Measurements from ENCODE around the gene ST6GALNAC4. TPM values are rescaled to one million over a fixed set of nuclear protein-coding genes. Genes with fewer than 3 reads are reported as not detected.

The ST6GALNAC4 gene
- total RNA-seq, 5 donors from 2014 or later (not counting 1 experiment from before 2014, with no cell fraction given) = 24.9 to 40.7 (median 35.1) TPM

DNA sequence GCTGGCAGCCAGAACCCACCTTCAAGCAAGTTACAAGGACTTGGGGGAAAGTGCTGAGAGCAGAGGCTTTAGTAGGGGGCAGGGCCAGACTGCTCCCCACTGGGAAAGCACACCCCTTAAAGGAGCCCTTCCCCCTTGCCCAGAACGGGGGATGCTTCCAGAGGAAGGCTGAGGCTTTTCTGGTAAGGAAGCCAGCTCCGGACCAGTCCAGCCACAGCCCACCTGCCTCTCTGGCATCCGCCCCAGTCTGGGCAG lies 25.0 kb upstream of the ST6GALNAC4 start:
- CTCF ChIA-PET = interaction anchor here (2.7 to 3.3 kb wide), 3 partner anchors 12 to 93 kb away, joined by 11 to 29 read pairs (median 15); no protein-coding TSS in a partner anchor
- no peak for ATAC-seq (replicated peaks in 1 of 4)
- peaks cover 1 to 63% of the 10 kb centered on the region in 2 experiments for H3K4me1 ChIP-seq (ENCODE audit: control insufficient read depth in 1 of 2, extremely low read depth in 1 of 2, insufficient read depth in 2 of 2, low read length in 2 of 2)
- no peaks in the 10 kb centered on the region for H3K27me3 ChIP-seq (replicated peaks in 1 of 2; ENCODE audit: control insufficient read depth in 2 of 2, extremely low read depth in 1 of 2, insufficient read depth in 2 of 2, low read length in 1 of 2)
- 89% methylated on average over 3 of the region's 3 CpGs for WGBS (ENCODE audit: insufficient coverage)
- peaks cover 18 to 74% of the 10 kb centered on the region in 2 donors for H3K36me3 ChIP-seq (ENCODE audit: control insufficient read depth in 2 of 2, extremely low read depth in 1 of 2, insufficient read depth in 1 of 2, low read length in 1 of 2)
- Mint-ChIP-seq H3K27ac (peak overlapping the region in 1 of 2 donors; percentile 71), H3K27me3 (peaks cover 0 to 3% of the 10 kb centered on the region in 2 donors), H3K36me3 (peaks cover 37% of the 10 kb centered on the region), H3K4me3 (no peak overlapping the region), H3K4me1 (peaks cover 44 to 52% (median 51%) of the 10 kb centered on the region in 3 donors), H3K9me3 (no peaks in the 10 kb centered on the region)
- DNase-seq = no peak
- no peak overlapping the region for H3K4me3 ChIP-seq (ENCODE audit: control insufficient read depth in 1 of 2, extremely low read depth in 1 of 2, low read length in 1 of 2)
- H3K27ac ChIP-seq (ENCODE audit: low read length) = no peak overlapping the region
- H3K9me3 ChIP-seq = no peaks in the 10 kb centered on the region
- POLR2A ChIA-PET = no interaction called here

DNA sequence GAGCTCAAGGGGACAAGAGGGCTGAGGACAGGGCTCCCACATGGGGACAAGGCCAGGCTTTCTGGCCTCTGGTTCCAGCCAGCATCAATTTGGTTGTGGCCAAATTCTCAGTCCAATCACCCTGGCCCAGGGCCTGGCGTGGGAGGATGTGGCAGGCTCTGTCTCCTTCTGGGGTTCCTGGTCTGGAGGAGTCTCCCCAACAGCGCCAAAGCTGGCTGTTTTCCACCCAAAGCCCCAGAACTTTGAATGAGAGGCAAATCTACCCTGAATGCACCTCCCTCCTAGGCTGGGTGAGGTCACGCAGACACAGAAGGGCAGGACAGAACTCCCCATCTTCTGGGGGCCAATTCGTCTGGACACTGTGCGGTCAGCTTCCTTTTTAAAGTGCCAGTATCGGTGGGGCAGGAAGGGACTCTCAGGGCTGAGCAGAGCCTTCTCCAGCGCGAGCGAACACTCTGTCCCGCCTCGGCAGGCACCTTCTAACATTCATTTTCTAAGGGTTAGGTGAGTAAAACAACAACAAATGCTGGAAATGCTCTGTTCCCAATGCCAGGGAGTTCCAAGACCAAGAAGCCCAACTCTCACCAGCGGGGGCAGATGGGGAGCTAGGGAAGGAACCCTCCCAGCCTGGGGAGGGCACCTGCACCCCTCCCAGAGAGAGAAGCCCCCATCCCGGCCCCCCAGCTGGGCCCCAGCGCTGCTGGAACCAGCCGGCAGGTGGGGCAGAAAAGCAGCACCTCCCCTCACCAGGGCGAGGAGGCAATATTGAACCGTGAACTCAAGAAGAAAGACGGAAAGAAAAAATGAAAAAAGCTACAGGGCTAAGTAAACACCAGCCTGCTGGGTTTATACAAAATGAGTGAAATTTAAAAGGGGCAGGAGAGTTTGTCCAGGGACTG lies 24.5 kb upstream of the ST6GALNAC4 start:
- Histone ChIP-seq H3K4me3 (ENCODE audit: control insufficient read depth in 1 of 2, extremely low read depth in 1 of 2, low read length in 1 of 2) (no peak overlapping the region), H3K36me3 (ENCODE audit: control insufficient read depth in 2 of 2, extremely low read depth in 1 of 2, insufficient read depth in 1 of 2, low read length in 1 of 2) (peaks cover 18 to 68% of the 10 kb centered on the region in 2 donors), H3K4me1 (ENCODE audit: control insufficient read depth in 1 of 2, extremely low read depth in 1 of 2, insufficient read depth in 2 of 2, low read length in 2 of 2) (peaks cover 6 to 63% of the 10 kb centered on the region in 2 experiments), H3K9me3 (no peaks in the 10 kb centered on the region), H3K27ac (ENCODE audit: low read length) (no peak overlapping the region), H3K27me3 (replicated peaks in 1 of 2; ENCODE audit: control insufficient read depth in 2 of 2, extremely low read depth in 1 of 2, insufficient read depth in 2 of 2, low read length in 1 of 2) (no peaks in the 10 kb centered on the region)
- DNase-seq = no peak
- Mint-ChIP-seq H3K27ac (peak overlapping the region; percentile 58 to 65), H3K27me3 (peaks cover 0 to 3% of the 10 kb centered on the region in 2 donors), H3K4me3 (no peak overlapping the region), H3K36me3 (peaks cover 37% of the 10 kb centered on the region), H3K4me1 (peaks cover 48 to 57% (median 54%) of the 10 kb centered on the region in 3 donors), H3K9me3 (no peaks in the 10 kb centered on the region)
- POLR2A ChIA-PET = no interaction called here
- no peak for ATAC-seq (replicated peaks in 1 of 4)
- CTCF ChIA-PET = interaction anchor here (0.9 to 3.3 kb wide), 3 partner anchors 93 to 94 kb away, joined by 4 to 29 read pairs (median 15); no protein-coding TSS in a partner anchor
- 94% methylated on average over 6 of the region's 18 CpGs for WGBS (ENCODE audit: insufficient coverage)

DNA sequence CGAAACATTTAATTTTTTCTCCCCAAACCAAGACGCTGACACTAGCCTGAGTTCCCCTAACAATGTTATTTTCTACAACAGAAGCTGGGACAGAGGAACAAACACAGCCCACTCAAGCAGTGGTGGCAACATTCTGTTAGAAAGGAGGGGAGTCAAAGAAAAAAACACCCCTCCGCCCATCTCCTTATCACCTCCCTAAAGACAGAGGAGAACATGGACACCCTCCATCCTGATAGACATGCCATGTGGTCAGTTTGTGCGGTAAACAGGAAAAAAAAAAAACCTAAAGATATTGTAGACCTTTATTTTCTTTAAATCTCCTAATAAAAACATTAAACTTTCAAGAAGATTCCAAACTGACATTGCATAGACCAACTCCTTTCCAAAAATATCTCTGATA lies 23.8 kb upstream of the ST6GALNAC4 start:
- H3K27ac ChIP-seq (ENCODE audit: low read length) = no peak overlapping the region
- ATAC-seq (replicated peaks in 1 of 4) (no peak), DNase-seq (no peak)
- POLR2A ChIA-PET = no interaction called here
- WGBS (ENCODE audit: insufficient coverage) = no CpG with 5 or more reads among the region's 4 CpGs
- H3K4me3 Mint-ChIP-seq = no peak overlapping the region
- no peaks in the 10 kb centered on the region for H3K9me3 Mint-ChIP-seq
- H3K4me1 ChIP-seq (ENCODE audit: control insufficient read depth in 1 of 2, extremely low read depth in 1 of 2, insufficient read depth in 2 of 2, low read length in 2 of 2) = peaks cover 9 to 63% of the 10 kb centered on the region in 2 experiments
- peaks cover 0 to 3% of the 10 kb centered on the region in 2 donors for H3K27me3 Mint-ChIP-seq
- H3K27ac Mint-ChIP-seq = peak overlapping the region; percentile 58 to 65
- no peaks in the 10 kb centered on the region for H3K27me3 ChIP-seq (replicated peaks in 1 of 2; ENCODE audit: control insufficient read depth in 2 of 2, extremely low read depth in 1 of 2, insufficient read depth in 2 of 2, low read length in 1 of 2)
- no peaks in the 10 kb centered on the region for H3K9me3 ChIP-seq
- no peak overlapping the region for H3K4me3 ChIP-seq (ENCODE audit: control insufficient read depth in 1 of 2, extremely low read depth in 1 of 2, low read length in 1 of 2)
- CTCF ChIA-PET = interaction anchor here in 1 of 2 donors (0.9 kb wide), 1 partner anchor 94 kb away, joined by 4 read pairs; no protein-coding TSS in a partner anchor
- H3K36me3 ChIP-seq (ENCODE audit: control insufficient read depth in 2 of 2, extremely low read depth in 1 of 2, insufficient read depth in 1 of 2, low read length in 1 of 2) = peaks cover 14 to 61% of the 10 kb centered on the region in 2 donors
- peaks cover 55 to 61% (median 58%) of the 10 kb centered on the region in 3 donors for H3K4me1 Mint-ChIP-seq
- H3K36me3 Mint-ChIP-seq = peaks cover 34% of the 10 kb centered on the region

DNA sequence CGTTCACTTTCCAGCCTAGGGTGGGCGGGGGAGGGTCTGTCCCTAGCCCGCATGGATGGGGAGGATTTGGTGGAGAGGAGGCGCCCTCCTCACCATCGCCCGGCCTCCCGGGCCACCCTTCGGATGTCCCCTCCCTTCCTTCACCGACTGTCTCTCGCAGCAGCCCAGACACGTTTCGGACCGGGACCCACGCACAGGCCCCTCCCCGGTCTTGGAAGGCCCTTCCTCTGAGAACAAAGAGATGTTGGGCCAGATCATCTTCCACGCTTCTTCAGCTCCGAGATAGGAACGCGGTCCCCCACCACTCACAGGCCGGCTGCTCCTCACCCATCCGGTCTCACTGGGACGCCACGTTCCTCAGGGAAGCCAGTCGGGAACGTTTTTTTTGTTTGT lies 21.5 kb upstream of the ST6GALNAC4 start:
- DNase-seq (peak in 2 of 35 experiments; percentile 35 to 52), ATAC-seq (replicated peaks in 1 of 4) (peak in 3 of 4 experiments; percentile 9 to 10 (median 10))
- Histone ChIP-seq H3K9me3 (no peaks in the 10 kb centered on the region), H3K4me1 (ENCODE audit: control insufficient read depth in 1 of 2, extremely low read depth in 1 of 2, insufficient read depth in 2 of 2, low read length in 2 of 2) (peaks cover 9 to 50% of the 10 kb centered on the region in 2 experiments), H3K27ac (ENCODE audit: low read length) (peak overlapping the region; percentile 59), H3K27me3 (replicated peaks in 1 of 2; ENCODE audit: control insufficient read depth in 2 of 2, extremely low read depth in 1 of 2, insufficient read depth in 2 of 2, low read length in 1 of 2) (no peaks in the 10 kb centered on the region), H3K4me3 (ENCODE audit: control insufficient read depth in 1 of 2, extremely low read depth in 1 of 2, low read length in 1 of 2) (peak overlapping the region in 1 of 2 donors; percentile 71), H3K36me3 (ENCODE audit: control insufficient read depth in 2 of 2, extremely low read depth in 1 of 2, insufficient read depth in 1 of 2, low read length in 1 of 2) (peaks cover 6 to 48% of the 10 kb centered on the region in 2 donors)
- 85% methylated on average over 12 of the region's 25 CpGs for WGBS (ENCODE audit: insufficient coverage)
- Mint-ChIP-seq H3K27ac (peak overlapping the region; percentile 58 to 88), H3K4me3 (peak overlapping the region; percentile 36 to 82 (median 56)), H3K9me3 (no peaks in the 10 kb centered on the region), H3K36me3 (peaks cover 22% of the 10 kb centered on the region), H3K27me3 (peaks cover 0 to 3% of the 10 kb centered on the region in 2 donors), H3K4me1 (peaks cover 51 to 59% (median 55%) of the 10 kb centered on the region in 3 donors)
- ChIA-PET POLR2A (no interaction called here), CTCF (no interaction called here)

DNA sequence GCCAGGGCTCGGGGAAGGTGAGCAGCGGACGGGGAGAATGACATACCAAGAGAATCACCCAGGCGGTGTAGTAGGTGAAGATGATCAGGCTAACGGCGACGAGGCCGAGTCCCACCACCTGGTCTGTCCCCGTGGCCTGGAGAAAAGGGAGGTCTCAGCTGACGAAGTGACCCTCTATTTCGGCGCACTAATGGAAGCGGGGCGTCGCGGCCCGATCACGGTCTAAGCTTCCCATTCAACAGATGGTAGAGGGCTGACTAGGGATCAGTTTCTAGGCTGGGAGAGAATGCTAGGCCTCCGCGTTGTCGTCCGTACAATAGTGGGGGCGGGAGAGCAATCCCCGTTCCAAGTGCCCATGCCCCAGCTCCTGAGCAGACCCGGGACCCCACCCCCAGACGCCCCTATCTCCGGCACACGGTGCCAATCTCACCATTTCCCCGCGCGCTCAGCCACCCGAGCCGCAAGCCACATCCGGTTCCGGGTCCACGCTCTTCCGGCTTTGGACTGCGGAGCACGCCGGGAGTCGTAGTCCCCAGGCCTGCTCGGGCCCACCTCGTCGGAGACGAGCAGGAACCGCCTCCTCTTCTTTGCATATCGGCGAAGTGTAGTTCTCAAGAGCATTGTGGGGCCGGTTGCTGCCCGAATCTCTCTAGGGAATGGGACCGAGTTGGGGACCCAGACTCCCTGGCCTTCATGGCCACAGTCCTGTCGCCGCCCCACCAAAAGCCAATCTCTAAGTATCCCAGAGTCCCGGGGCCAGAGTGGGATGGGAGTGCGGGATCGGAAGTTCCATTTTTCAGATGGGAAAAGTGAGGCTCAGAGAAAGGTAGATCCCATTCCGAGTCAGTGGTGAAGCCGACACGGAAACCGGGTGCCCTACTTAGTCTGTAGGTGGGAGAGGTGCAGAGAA lies 20.8 kb upstream of the ST6GALNAC4 start, which contains the start of gene DPM2:
DPM2 (minus strand) TSS at position 467 of the 910 bp plus-strand sequence; CDS start at position 433, 34 bp downstream.
- H3K9me3 Mint-ChIP-seq = no peaks in the 10 kb centered on the region
- H3K27ac Mint-ChIP-seq = peak within 1 kb of the TSS; percentile 88 to 93
- Histone ChIP-seq H3K4me1 (ENCODE audit: control insufficient read depth in 1 of 2, extremely low read depth in 1 of 2, insufficient read depth in 2 of 2, low read length in 2 of 2) (peaks cover 9 to 44% of the 10 kb centered on the region in 2 experiments), H3K27ac (ENCODE audit: low read length) (peak within 1 kb of the TSS; percentile 59), H3K36me3 (ENCODE audit: control insufficient read depth in 2 of 2, extremely low read depth in 1 of 2, insufficient read depth in 1 of 2, low read length in 1 of 2) (peaks cover 6 to 41% of the 10 kb centered on the region in 2 donors), H3K4me3 (ENCODE audit: control insufficient read depth in 1 of 2, extremely low read depth in 1 of 2, low read length in 1 of 2) (peak within 1 kb of the TSS; percentile 68 to 71), H3K27me3 (replicated peaks in 1 of 2; ENCODE audit: control insufficient read depth in 2 of 2, extremely low read depth in 1 of 2, insufficient read depth in 2 of 2, low read length in 1 of 2) (no peaks in the 10 kb centered on the region), H3K9me3 (no peaks in the 10 kb centered on the region)
- H3K27me3 Mint-ChIP-seq = peaks cover 0 to 3% of the 10 kb centered on the region in 2 donors
- 2% methylated on average over 49 of the region's 60 CpGs for WGBS (ENCODE audit: insufficient coverage)
- ChIA-PET POLR2A (interaction anchor here in 1 of 2 donors (0.6 kb wide), 1 partner anchor 37 kb away, joined by 14 read pairs; no protein-coding TSS in a partner anchor), CTCF (interaction anchor here in 1 of 2 donors (0.6 to 1.0 kb wide), 3 partner anchors 31 to 334 kb away, joined by 3 to 11 read pairs (median 3); no protein-coding TSS in a partner anchor)
- peaks cover 45 to 57% (median 55%) of the 10 kb centered on the region in 3 donors for H3K4me1 Mint-ChIP-seq
- peak; percentile 76 to 89 (median 82) for ATAC-seq (replicated peaks in 1 of 4)
- peaks cover 18% of the 10 kb centered on the region for H3K36me3 Mint-ChIP-seq
- DNase-seq = peak; percentile 73 to 93 (median 86)
- peak within 1 kb of the TSS; percentile 82 to 87 (median 86) for H3K4me3 Mint-ChIP-seq
